OCI-LY3 (cell line): ENCODE results near the gene PDE4D.

Experiments
- H2AFZ ChIP-seq: fragments of 200-600, 300-600 bp; shearing (Covaris generic); 2 replicates; pipeline ENCODE4 v1.6.0; 2014; ENCODE audit warnings: antibody characterized with exemption, low read depth, low read length
- H3K27ac ChIP-seq: fragments of 200-600, 300-600 bp; sonication (generic); 2 replicates; pipeline ENCODE4 v1.5.1; 2014; ENCODE audit warnings: mild to moderate bottlenecking, low read length, moderate library complexity, mixed read lengths
- H3K27me3 ChIP-seq: fragments of 200-600, 300-600 bp; sonication (generic); 2 replicates; pipeline ENCODE4 v1.6.1; 2014; ENCODE audit warnings: low read depth, low read length, mixed read lengths
- H3K36me3 ChIP-seq: fragments of 200-600, 300-600 bp; sonication (generic); replicated peaks from 2 replicates; pipeline ENCODE3; 2014; ENCODE audit warnings: low read depth, low read length, mixed read lengths
- H3K4me1 ChIP-seq: fragments of 300-600, 200-600 bp; sonication (generic); 2 replicates; pipeline ENCODE4 v1.6.1; 2014; ENCODE audit warnings: low read length, mixed read lengths
- H3K4me2 ChIP-seq: fragments of 200-600, 300-600 bp; sonication (generic); 2 replicates; pipeline ENCODE4 v1.6.1; 2014; ENCODE audit warnings: low read length, mixed read lengths
- H3K4me3 ChIP-seq: fragments of 300-600, 200-600 bp; sonication (generic); 2 replicates; pipeline ENCODE4 v1.5.1; 2014; ENCODE audit warnings: antibody characterized with exemption, mild to moderate bottlenecking, low read length, moderate library complexity
- H3K79me2 ChIP-seq: fragments of 300-600, 200-600 bp; shearing (Covaris generic); 2 replicates; pipeline ENCODE4 v1.6.1; 2014; ENCODE audit warnings: mild to moderate bottlenecking, low read length, mixed read lengths
- H3K9ac ChIP-seq: fragments of 300-600, 200-600 bp; shearing (Covaris generic); 2 replicates; pipeline ENCODE4 v1.6.0; 2014; ENCODE audit warnings: mild to moderate bottlenecking, low read length, moderate library complexity
- H3K9me3 ChIP-seq: fragments of 200-600, 300-600 bp; shearing (Covaris generic); 2 replicates; pipeline ENCODE4 v1.6.1; 2014; ENCODE audit warnings: low read length, mixed read lengths; ENCODE audit not compliant: insufficient read depth
- H4K20me1 ChIP-seq: fragments of 200-600, 300-600 bp; sonication (generic); 2 replicates; pipeline ENCODE4 v1.6.1; 2016; ENCODE audit warnings: low read length, mixed read lengths; ENCODE audit not compliant: insufficient read depth
- EZH2phosphoT487 ChIP-seq: fragments of 200-600 bp; shearing (Covaris generic); IDR thresholded peaks from 2 replicates; pipeline ENCODE4 v1.6.1; 2018; ENCODE audit warnings: antibody characterized with exemption, mixed run types, low read depth
- TF ChIP-seq, protein P1 (sequence below): fragments of 200-600, 300-600 bp; sonication (generic); IDR thresholded peaks from 2 replicates; pipeline ENCODE4 v1.5.1; 2014; ENCODE audit warnings: antibody characterized with exemption, low read length, low read depth

Gene PDE4D

DNA sequence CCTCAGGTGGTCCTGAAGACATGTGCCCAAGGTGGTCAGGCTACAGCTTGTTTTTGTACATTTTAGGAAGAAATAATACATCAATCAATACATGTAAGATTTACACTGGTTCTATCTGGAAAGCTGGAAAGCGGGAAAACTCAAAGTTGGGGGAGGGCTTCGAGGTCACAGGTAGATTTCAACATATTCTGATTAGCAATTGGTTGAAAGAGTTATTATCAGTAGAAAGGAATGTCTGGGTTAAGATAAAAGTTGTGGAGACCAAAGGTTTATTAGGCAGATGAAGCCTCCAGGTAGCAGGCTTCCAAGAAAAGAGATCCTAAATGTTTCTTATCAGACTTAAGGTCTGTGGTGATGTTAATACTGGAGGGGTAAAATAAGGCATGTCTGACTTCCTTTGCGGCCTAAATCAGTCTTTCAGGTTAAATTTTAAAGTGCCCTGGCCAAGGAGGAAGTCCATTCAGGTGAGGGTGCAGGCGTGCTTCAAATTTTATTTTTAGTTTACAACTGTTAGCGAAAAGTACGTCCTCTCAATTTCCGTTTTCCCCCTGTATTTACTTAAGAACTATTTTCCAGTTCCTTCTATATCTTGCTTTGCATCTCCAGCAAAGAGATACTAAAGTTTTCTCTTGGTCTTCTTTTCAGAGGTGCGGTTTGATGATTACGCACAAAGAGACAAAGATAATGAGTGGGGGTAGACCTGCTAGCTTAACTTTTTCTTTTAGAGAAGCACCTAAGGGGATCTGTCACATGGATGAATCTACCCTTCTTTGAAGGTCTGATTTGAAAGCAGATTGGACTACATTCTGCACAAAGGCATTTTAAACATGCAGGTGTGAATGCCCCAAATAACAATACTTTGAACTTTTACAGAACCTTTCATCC, 732.1 kb downstream of the PDE4D start:
- H3K27ac ChIP-seq = no peak overlapping the region
- H3K9ac ChIP-seq = no peak overlapping the region
- no peaks in the 10 kb centered on the region for H3K4me1 ChIP-seq
- no peak overlapping the region for H3K4me2 ChIP-seq
- H3K36me3 ChIP-seq = no peaks in the 10 kb centered on the region
- H3K9me3 ChIP-seq = no peaks in the 10 kb centered on the region
- H3K27me3 ChIP-seq = no peaks in the 10 kb centered on the region
- no peak overlapping the region for H3K4me3 ChIP-seq
- no peak for TF ChIP-seq EZH2phosphoT487
- TF ChIP-seq, protein P1, sequence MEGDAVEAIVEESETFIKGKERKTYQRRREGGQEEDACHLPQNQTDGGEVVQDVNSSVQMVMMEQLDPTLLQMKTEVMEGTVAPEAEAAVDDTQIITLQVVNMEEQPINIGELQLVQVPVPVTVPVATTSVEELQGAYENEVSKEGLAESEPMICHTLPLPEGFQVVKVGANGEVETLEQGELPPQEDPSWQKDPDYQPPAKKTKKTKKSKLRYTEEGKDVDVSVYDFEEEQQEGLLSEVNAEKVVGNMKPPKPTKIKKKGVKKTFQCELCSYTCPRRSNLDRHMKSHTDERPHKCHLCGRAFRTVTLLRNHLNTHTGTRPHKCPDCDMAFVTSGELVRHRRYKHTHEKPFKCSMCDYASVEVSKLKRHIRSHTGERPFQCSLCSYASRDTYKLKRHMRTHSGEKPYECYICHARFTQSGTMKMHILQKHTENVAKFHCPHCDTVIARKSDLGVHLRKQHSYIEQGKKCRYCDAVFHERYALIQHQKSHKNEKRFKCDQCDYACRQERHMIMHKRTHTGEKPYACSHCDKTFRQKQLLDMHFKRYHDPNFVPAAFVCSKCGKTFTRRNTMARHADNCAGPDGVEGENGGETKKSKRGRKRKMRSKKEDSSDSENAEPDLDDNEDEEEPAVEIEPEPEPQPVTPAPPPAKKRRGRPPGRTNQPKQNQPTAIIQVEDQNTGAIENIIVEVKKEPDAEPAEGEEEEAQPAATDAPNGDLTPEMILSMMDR = no peak
- H2AFZ ChIP-seq = no peak overlapping the region
- no peaks in the 10 kb centered on the region for H4K20me1 ChIP-seq
- H3K79me2 ChIP-seq = no peaks in the 10 kb centered on the region

DNA sequence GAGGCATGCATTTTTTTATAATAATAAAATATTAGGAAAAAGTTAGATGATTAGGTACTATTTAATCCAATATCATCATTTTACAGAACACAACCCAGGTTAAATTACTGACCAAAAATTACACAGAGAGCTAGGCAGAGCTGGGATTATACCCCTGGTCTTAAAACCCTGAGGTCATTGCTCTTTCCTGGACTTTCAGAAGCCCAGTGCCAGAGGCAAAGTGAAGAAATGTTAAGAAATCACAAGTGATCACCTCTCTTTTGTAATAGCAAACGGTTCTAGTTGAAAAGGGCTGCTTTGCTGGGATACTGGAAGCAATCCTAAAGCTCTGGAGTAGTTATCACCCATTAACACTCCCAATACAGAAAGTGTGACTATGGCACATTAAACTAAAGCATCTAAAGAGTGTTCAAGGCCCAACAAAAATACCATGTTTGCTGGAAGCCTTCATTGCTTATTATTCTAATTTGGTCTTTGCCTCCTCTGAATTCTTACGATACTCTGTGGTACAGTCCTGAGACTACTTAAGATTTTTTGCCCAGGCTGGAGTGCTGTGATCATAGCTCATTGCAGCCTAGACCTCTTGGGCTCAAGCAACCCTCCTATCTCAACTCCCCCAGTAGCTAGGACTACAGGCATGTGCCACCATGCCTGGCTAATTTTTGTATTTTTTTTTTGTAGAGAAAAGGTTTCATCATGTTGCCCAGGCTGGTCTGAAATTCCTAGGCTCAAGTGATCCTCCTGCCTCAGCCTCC, 734.7 kb downstream of the PDE4D start:
- H3K4me1 ChIP-seq = no peaks in the 10 kb centered on the region
- H3K4me2 ChIP-seq = no peak overlapping the region
- no peaks in the 10 kb centered on the region for H3K36me3 ChIP-seq
- H3K27ac ChIP-seq = no peak overlapping the region
- no peak overlapping the region for H3K4me3 ChIP-seq
- no peaks in the 10 kb centered on the region for H3K9me3 ChIP-seq
- no peaks in the 10 kb centered on the region for H3K79me2 ChIP-seq
- H3K27me3 ChIP-seq = no peaks in the 10 kb centered on the region
- TF ChIP-seq, protein P1 = no peak
- TF ChIP-seq EZH2phosphoT487 = no peak
- no peak overlapping the region for H3K9ac ChIP-seq
- H2AFZ ChIP-seq = no peak overlapping the region
- no peaks in the 10 kb centered on the region for H4K20me1 ChIP-seq

DNA sequence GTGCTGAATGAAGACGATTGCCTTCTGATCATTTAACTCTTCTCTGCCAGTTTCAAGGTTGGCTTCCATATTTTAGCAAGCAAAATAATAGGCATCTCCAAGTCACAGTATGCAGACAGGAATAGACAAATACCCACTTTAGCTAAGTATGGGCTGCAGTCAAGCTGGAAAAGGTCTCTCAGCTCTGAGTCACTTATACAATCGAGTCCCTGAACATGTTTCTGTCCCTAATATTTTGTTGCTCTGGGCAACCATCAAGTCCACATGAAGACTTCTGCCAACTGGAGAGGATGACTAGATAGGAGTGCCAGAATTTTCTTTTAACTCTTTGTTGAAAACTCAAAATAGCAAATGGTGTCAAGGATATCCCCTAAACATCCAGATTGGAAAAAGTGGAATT, 735.4 kb downstream of the PDE4D start:
- Histone ChIP-seq H3K79me2 (no peaks in the 10 kb centered on the region), H3K4me3 (no peak overlapping the region), H3K4me2 (no peak overlapping the region), H3K9me3 (no peaks in the 10 kb centered on the region), H3K27ac (no peak overlapping the region), H4K20me1 (no peaks in the 10 kb centered on the region), H3K36me3 (no peaks in the 10 kb centered on the region), H2AFZ (no peak overlapping the region), H3K9ac (no peak overlapping the region), H3K27me3 (no peaks in the 10 kb centered on the region), H3K4me1 (no peaks in the 10 kb centered on the region)
- TF ChIP-seq, protein P1 = no peak
- TF ChIP-seq EZH2phosphoT487 = no peak

- H4K20me1 ChIP-seq = no peaks in the 10 kb centered on the region
- no peak overlapping the region for H3K9ac ChIP-seq
- TF ChIP-seq EZH2phosphoT487 = no peak
- TF ChIP-seq, protein P1 = no peak
- no peak overlapping the region for H3K27ac ChIP-seq
- no peak overlapping the region for H2AFZ ChIP-seq
- no peaks in the 10 kb centered on the region for H3K79me2 ChIP-seq
- H3K9me3 ChIP-seq = no peaks in the 10 kb centered on the region
- no peaks in the 10 kb centered on the region for H3K4me1 ChIP-seq
- H3K27me3 ChIP-seq = no peaks in the 10 kb centered on the region
- H3K4me3 ChIP-seq = no peak overlapping the region
- H3K4me2 ChIP-seq = no peak overlapping the region
- no peaks in the 10 kb centered on the region for H3K36me3 ChIP-seq
These were observed 736.5 kb downstream of the PDE4D start for GRCh38 chr5:59157068-59157467.
